Lung (tissue), 13 donors: ENCODE data around the gene ZNF787. TPM values are rescaled to one million over a fixed set of nuclear protein-coding genes. Genes with fewer than 3 reads are reported as not detected.

Experiments
- ATAC-seq: fragments of 200-7000 bp; cut with Tn5 transposase; one replicate; pipeline ENCODE4 v1.9.1; 2020; ENCODE audit warnings: moderate number of reproducible peaks; ENCODE audit not compliant: insufficient read depth, low FRiP score
- DNase-seq, 3 donors: peaks; one replicate each; pipeline ENCODE4 v3.0.0-alpha.2; 2013 to 2017
- H3K27ac ChIP-seq, 2 donors: one replicate each; pipeline ENCODE4 v1.5.1; 2013; ENCODE audit warnings: mild to moderate bottlenecking in 2 of 2, moderate library complexity in 2 of 2, control low read depth in 1 of 2, inconsistent platforms in 1 of 2, low read depth in 1 of 2, low read length in 1 of 2
- H3K27me3 ChIP-seq, 3 donors: one replicate each; pipeline ENCODE4 v1.5.1; 2013; ENCODE audit warnings: low read length in 2 of 3; ENCODE audit not compliant: control insufficient read depth in 3 of 3, insufficient read depth in 3 of 3
- H3K36me3 ChIP-seq, 4 donors: one replicate each; pipeline ENCODE4 v1.5.1; 2013; ENCODE audit warnings: low read length in 4 of 4, mild to moderate bottlenecking in 1 of 4, moderate library complexity in 1 of 4; ENCODE audit not compliant: control insufficient read depth in 4 of 4, insufficient read depth in 4 of 4
- H3K4me1 ChIP-seq, 5 donors: one replicate each; pipeline ENCODE4 v1.5.1; 2013; ENCODE audit warnings: low read length in 5 of 5, mild to moderate bottlenecking in 2 of 5, moderate library complexity in 1 of 5; ENCODE audit not compliant: control insufficient read depth in 5 of 5, insufficient read depth in 5 of 5
- H3K4me3 ChIP-seq: one replicate; pipeline ENCODE4 v1.5.1; 2013; ENCODE audit warnings: mild to moderate bottlenecking, control low read depth, moderate library complexity
- H3K9ac ChIP-seq, 2 donors: one replicate each; pipeline ENCODE4 v1.5.1; 2013; ENCODE audit warnings: low read length in 2 of 2, control low read depth in 1 of 2; ENCODE audit not compliant: insufficient read depth in 1 of 2
- H3K9me3 ChIP-seq, 4 donors: one replicate each; pipeline ENCODE4 v1.5.1; 2013; ENCODE audit warnings: low read length in 3 of 4, mild to moderate bottlenecking in 1 of 4, moderate library complexity in 1 of 4; ENCODE audit not compliant: control insufficient read depth in 4 of 4, insufficient read depth in 3 of 4
- WGBS, 2 donors: extraction: QIAGEN DNeasy Blood & Tissue Kit; methylation state at CpG; one replicate each; pipeline ENCODE4 v1.1.7; 2013; 5-methylcytosine and 5-hydroxymethylcytosine counted together
- polyA plus RNA-seq, 2 donors: library from polyadenylated mRNA; stranded (reverse); fragments of 200-250 nt; gene quantifications; one replicate each; pipeline ENCODE4 v1.2.1, GENCODE V29; 2013
- small RNA-seq: library from RNA; depleted of rRNA; stranded (forward); fragments of <200 nt; gene quantifications from one replicate; pipeline ENCODE3, GENCODE V24; 2014; ENCODE audit warnings: low replicate concordance
- total RNA-seq, 2 donors: library from RNA; depleted of rRNA in 1 of 2; stranded (reverse); fragments of >200 nt in 1 of 2; gene quantifications; one replicate each; pipeline ENCODE4 v1.2.1, GENCODE V29; 2014 to 2021
- TF ChIP-seq, protein P1 (sequence below): IDR thresholded peaks from 2 replicates; pipeline ENCODE4 v1.5.1; 2012; ENCODE audit warnings: mild to moderate bottlenecking; ENCODE audit errors: control extremely low read depth, extremely low read depth
- donor health status: control.
- donor health status: control.
- donor health status: Bipolar disorder and iron deficiency.
- donor health status: healthy.
- donor health status: DM: yes; HTN: yes; CAD: no.

Gene ZNF787
- total and polyA plus RNA-seq, 4 donors: 27.5 to 44.7 (median 32.2) TPM

DNA sequence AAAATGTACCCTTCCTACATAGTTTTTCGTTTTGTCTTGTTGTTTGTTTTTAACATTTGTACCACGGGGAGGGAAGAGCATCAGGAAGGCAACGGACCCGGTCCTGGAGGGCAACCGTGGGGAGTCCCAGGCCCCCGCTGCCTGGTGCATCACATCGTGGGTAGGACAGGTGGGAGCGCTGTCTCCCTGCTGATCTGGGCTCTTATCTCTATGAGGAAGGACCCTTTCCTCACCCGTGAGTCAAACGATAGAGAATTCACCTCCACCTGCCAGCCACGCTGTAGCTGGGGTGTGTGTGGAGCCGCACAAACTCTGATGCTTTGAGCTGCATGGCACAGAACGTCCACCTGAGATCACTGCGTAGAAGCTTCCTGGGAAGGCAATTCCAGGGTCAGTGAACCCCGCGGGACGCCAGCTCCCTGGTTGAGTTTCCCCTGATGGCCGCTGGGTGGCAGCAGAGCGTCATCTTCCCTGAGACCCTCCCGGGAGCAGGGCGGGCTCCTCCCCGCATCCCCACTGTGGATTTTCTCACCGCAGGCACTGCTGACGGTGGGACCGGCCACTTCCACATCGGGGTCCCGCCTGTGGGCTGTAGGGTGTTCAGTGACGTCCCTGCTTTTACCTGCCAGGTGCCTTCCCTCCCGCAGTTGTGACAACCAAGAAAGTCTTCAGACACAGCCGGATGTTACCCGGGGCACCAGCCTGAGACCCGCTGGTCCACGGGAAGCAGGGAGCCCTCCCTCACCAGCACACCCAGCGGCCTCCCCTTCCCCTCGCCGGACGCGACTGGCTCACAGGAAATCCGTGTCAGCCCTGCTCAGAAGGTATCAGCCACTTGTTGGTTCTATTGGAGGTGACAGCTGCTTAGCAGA, 54.7 kb downstream of the ZNF787 start:
- peaks cover 0 to 2% (median 0%) of the 10 kb centered on the region in 3 donors for H3K27me3 ChIP-seq

DNA sequence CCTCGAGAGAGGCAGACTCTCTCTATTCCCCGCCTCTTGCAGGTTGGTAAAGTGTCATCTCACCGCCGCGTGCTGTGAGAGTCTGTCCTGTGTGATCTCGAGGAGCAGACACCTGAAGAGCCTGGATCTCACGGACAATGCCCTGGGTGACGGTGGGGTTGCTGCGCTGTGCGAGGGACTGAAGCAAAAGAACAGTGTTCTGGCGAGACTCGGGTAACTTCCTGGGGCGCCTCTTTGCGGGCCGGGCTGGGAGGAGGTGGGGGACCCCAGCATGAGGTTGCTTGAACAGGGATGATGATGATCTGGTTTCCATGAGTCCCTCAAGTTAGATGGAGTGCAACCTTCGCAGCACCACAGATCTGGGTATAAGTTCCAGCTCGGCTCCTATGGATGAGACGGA, 67.5 kb downstream of the ZNF787 start:
- Histone ChIP-seq H3K4me3 (no peak overlapping the region), H3K4me1 (no peaks in the 10 kb centered on the region), H3K27me3 (no peaks in the 10 kb centered on the region), H3K36me3 (no peaks in the 10 kb centered on the region), H3K9me3 (peaks cover 0 to 3% (median under 1%) of the 10 kb centered on the region in 4 donors), H3K9ac (no peak overlapping the region), H3K27ac (no peak overlapping the region)
- DNase-seq: no peak
- 86 to 91% methylated on average over 18 of the region's 18 CpGs for WGBS, 2 donors
- no peak for ATAC-seq
- TF ChIP-seq, protein P1, sequence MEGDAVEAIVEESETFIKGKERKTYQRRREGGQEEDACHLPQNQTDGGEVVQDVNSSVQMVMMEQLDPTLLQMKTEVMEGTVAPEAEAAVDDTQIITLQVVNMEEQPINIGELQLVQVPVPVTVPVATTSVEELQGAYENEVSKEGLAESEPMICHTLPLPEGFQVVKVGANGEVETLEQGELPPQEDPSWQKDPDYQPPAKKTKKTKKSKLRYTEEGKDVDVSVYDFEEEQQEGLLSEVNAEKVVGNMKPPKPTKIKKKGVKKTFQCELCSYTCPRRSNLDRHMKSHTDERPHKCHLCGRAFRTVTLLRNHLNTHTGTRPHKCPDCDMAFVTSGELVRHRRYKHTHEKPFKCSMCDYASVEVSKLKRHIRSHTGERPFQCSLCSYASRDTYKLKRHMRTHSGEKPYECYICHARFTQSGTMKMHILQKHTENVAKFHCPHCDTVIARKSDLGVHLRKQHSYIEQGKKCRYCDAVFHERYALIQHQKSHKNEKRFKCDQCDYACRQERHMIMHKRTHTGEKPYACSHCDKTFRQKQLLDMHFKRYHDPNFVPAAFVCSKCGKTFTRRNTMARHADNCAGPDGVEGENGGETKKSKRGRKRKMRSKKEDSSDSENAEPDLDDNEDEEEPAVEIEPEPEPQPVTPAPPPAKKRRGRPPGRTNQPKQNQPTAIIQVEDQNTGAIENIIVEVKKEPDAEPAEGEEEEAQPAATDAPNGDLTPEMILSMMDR: no peak

More for the DNA sequence above, 54.7 kb downstream of the ZNF787 start:
- TF ChIP-seq, protein P1: peak; percentile 69
- no peak overlapping the region for H3K9ac ChIP-seq
- ATAC-seq: no peak
- 3% methylated on average over 38 to 39 of the region's 39 CpGs for WGBS, 2 donors
- no peak overlapping the region for H3K4me3 ChIP-seq
- H3K36me3 ChIP-seq: no peaks in the 10 kb centered on the region
- H3K9me3 ChIP-seq: peaks cover 0 to 6% (median 0%) of the 10 kb centered on the region in 4 donors
- DNase-seq: peak; percentile 58 to 71 (median 65)
- H3K27ac ChIP-seq: no peak overlapping the region
- peaks cover 0 to 3% (median 0%) of the 10 kb centered on the region in 5 donors for H3K4me1 ChIP-seq

Small RNA genes lying within 50 kb of the gene (small RNA-seq; reads per million reads assigned to genes)
- gene AC024580.2: not detected
- not detected for gene RF00019

Other genes starting within 250 kb of the ZNF787 start
- not detected for gene NLRP13, start 189.0 kb downstream of the ZNF787 start, total RNA-seq
- gene NLRP13, start 189.0 kb downstream of the ZNF787 start, polyA plus RNA-seq: not detected
- gene NLRP8, start 173.5 kb downstream of the ZNF787 start, total RNA-seq: not detected
- gene NLRP8, start 173.5 kb downstream of the ZNF787 start, polyA plus RNA-seq: not detected
- gene NLRP5, start 134.5 kb downstream of the ZNF787 start, total RNA-seq: not detected
- gene NLRP5, start 134.5 kb downstream of the ZNF787 start, polyA plus RNA-seq: not detected
- gene ZNF444, start 20.0 kb upstream of the ZNF787 start, total RNA-seq: 10 to 100 TPM; 39.2 to 55.5 TPM
- gene ZNF444, start 20.0 kb upstream of the ZNF787 start, polyA plus RNA-seq: 10 to 100 TPM; 27.8 to 44.1 TPM
- not detected for gene GALP, start 54.7 kb upstream of the ZNF787 start, total RNA-seq
- not detected for gene GALP, start 54.7 kb upstream of the ZNF787 start, polyA plus RNA-seq
- gene ZSCAN5B, start 76.5 kb upstream of the ZNF787 start, total RNA-seq: not detected
- under 1 TPM; 0.05 to 0.08 TPM for gene ZSCAN5B, start 76.5 kb upstream of the ZNF787 start, polyA plus RNA-seq
- gene ZSCAN5C, start 81.0 kb upstream of the ZNF787 start, total RNA-seq: not detected
- not detected for gene ZSCAN5C, start 81.0 kb upstream of the ZNF787 start, polyA plus RNA-seq
- 1 to 10 TPM in 1 of 2 donors, not detected in 1; 1.1 TPM for gene EDDM13, start 151.5 kb upstream of the ZNF787 start, total RNA-seq
- 1 to 10 TPM; 1.3 to 3.0 TPM for gene EDDM13, start 151.5 kb upstream of the ZNF787 start, polyA plus RNA-seq
- 10 to 100 TPM; 11.8 to 17.4 TPM for gene ZSCAN5A, start 193.5 kb upstream of the ZNF787 start, total RNA-seq
- gene ZSCAN5A, start 193.5 kb upstream of the ZNF787 start, polyA plus RNA-seq: 1 to 10 TPM; 5.5 to 8.5 TPM